ENCODE data around the gene NAP1L4. TPM values are rescaled to one million over a fixed set of nuclear protein-coding genes. Genes with fewer than 3 reads are reported as not detected.

The NAP1L4 gene
- total RNA-seq, 1 donor from 2014 or later, result 109 TPM

GRCh38 chr11:3035333-3035732 is 43.2 kb upstream of the NAP1L4 start:
- H3K36me3 ChIP-seq (ENCODE audit: control insufficient read depth, insufficient read depth, low read length), result peaks cover 2% of the 10 kb centered on the region
- TF ChIP-seq, protein P1, sequence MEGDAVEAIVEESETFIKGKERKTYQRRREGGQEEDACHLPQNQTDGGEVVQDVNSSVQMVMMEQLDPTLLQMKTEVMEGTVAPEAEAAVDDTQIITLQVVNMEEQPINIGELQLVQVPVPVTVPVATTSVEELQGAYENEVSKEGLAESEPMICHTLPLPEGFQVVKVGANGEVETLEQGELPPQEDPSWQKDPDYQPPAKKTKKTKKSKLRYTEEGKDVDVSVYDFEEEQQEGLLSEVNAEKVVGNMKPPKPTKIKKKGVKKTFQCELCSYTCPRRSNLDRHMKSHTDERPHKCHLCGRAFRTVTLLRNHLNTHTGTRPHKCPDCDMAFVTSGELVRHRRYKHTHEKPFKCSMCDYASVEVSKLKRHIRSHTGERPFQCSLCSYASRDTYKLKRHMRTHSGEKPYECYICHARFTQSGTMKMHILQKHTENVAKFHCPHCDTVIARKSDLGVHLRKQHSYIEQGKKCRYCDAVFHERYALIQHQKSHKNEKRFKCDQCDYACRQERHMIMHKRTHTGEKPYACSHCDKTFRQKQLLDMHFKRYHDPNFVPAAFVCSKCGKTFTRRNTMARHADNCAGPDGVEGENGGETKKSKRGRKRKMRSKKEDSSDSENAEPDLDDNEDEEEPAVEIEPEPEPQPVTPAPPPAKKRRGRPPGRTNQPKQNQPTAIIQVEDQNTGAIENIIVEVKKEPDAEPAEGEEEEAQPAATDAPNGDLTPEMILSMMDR (IDR thresholded peaks at IDR 0.05; ENCODE audit: insufficient read depth, low read length, poor library complexity, severe bottlenecking), result no peak

DNA sequence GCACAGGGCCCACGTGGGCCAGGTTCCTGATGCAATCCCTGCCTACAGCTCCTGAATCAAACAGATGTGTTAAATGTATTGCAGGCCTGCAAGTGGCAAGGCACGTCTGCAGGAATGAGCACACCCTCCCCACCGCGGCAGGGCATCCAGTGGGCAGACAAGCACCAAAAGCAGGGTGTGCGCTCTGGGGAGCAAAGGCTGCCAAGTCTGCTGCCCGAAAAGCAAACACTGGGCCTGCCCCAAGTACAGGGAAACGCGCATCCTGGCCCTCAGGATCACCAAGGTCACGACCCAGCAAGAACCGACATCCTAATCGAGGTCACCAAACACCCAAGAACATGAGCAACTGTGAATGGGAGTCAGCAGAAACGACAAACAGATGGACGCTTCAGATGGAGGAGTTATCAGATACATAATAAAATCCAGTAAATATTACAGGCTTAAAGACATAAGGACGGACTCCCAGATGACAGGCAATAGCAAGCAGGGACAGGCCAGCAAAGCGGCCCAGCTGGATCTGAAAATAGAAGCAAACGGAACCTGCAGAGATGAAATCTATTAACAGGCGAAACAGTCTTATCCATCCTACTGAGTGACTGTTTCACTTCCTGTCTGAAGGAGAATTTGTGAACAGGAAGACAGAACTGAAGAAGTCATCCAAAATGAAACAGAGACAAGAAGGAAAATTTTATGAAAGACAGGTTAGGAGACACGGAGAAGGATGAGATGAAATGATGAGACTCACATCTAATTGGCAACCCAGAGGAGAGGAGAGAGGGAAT is 38.4 kb upstream of the NAP1L4 start:
- TF ChIP-seq, protein P1 (IDR thresholded peaks at IDR 0.05; ENCODE audit: insufficient read depth, low read length, poor library complexity, severe bottlenecking), result no peak
- no peak overlapping the region for H3K4me3 ChIP-seq (ENCODE audit: low read depth, low read length)
- H3K27me3 ChIP-seq (ENCODE audit: control insufficient read depth, insufficient read depth, low read length), result no peaks in the 10 kb centered on the region
- peaks cover 1% of the 10 kb centered on the region for H3K36me3 ChIP-seq (ENCODE audit: control insufficient read depth, insufficient read depth, low read length)
- no peak for DNase-seq (ENCODE audit: low read depth)

More at GRCh38 chr11:3035333-3035732, 43.2 kb upstream of the NAP1L4 start:
- Histone ChIP-seq H3K27me3 (ENCODE audit: control insufficient read depth, insufficient read depth, low read length) (no peaks in the 10 kb centered on the region), H3K4me3 (ENCODE audit: low read depth, low read length) (no peak overlapping the region)
- DNase-seq (ENCODE audit: low read depth), result no peak

- DNase-seq (ENCODE audit: low read depth), result no peak
- no peak overlapping the region for H3K4me3 ChIP-seq (ENCODE audit: low read depth, low read length)
- H3K27me3 ChIP-seq (ENCODE audit: control insufficient read depth, insufficient read depth, low read length), result no peaks in the 10 kb centered on the region
- H3K36me3 ChIP-seq (ENCODE audit: control insufficient read depth, insufficient read depth, low read length), result peaks cover 3% of the 10 kb centered on the region
- TF ChIP-seq, protein P1 (IDR thresholded peaks at IDR 0.05; ENCODE audit: insufficient read depth, low read length, poor library complexity, severe bottlenecking), result no peak
Observed at GRCh38 chr11:3028813-3029212, 36.7 kb upstream of the NAP1L4 start.

GRCh38 chr11:3026803-3027202 is 34.7 kb upstream of the NAP1L4 start:
- no peak overlapping the region for H3K4me3 ChIP-seq (ENCODE audit: low read depth, low read length)
- peaks cover 4% of the 10 kb centered on the region for H3K36me3 ChIP-seq (ENCODE audit: control insufficient read depth, insufficient read depth, low read length)
- TF ChIP-seq, protein P1 (IDR thresholded peaks at IDR 0.05; ENCODE audit: insufficient read depth, low read length, poor library complexity, severe bottlenecking), result no peak
- no peak for DNase-seq (ENCODE audit: low read depth)
- H3K27me3 ChIP-seq (ENCODE audit: control insufficient read depth, insufficient read depth, low read length), result no peaks in the 10 kb centered on the region

DNA sequence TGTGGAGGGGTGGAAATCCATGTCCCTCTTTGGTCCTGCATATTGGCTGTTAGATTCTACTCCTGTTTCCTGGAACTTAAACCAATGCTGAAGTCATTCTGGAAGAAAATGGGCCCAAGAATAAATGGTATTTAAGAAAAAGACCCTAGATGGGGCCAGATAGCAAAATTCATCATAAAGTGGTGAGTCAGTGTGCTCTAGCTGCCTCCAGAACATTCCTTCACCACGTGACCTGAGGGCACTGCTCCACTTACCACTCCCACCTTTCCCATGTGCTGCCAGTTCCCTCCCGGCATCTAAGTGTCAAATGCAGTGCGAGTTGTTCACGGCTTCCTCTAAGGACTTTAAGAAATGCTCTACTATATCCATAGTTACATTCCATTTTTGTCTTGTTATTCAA is 30.9 kb upstream of the NAP1L4 start:
- Histone ChIP-seq H3K4me3 (ENCODE audit: low read depth, low read length) (no peak overlapping the region), H3K36me3 (ENCODE audit: control insufficient read depth, insufficient read depth, low read length) (peaks cover 7% of the 10 kb centered on the region), H3K27me3 (ENCODE audit: control insufficient read depth, insufficient read depth, low read length) (no peaks in the 10 kb centered on the region)
- TF ChIP-seq, protein P1 (IDR thresholded peaks at IDR 0.05; ENCODE audit: insufficient read depth, low read length, poor library complexity, severe bottlenecking), result no peak
- DNase-seq (ENCODE audit: low read depth), result no peak

Data from kidney epithelial cell (primary cell).